Endometrial microvascular endothelial cells (primary cell): ENCODE measurements around the gene EIF4G3. TPM values are rescaled to one million over a fixed set of nuclear protein-coding genes. Genes with fewer than 3 reads are reported as not detected.
"Not testable (repeated sequence)": the region's sequence is repeated elsewhere in the genome, so short reads cannot be mapped to it uniquely, and the experiment has no call there.

Experiments used
- in situ Hi-C: cut with HindIII; loops from 2 replicates; pipeline ENCODE4 v1.10.0; 2017; ENCODE audit warnings: low sequenced_read_pairs, low pct_unique_long_range_greater_than_20kb; ENCODE audit errors: inconsistent ontology term
- total RNA-seq: library from RNA; depleted of rRNA; stranded (reverse); fragments of >200 nt; gene quantifications from one replicate; pipeline ENCODE4 v1.2.3, GENCODE V29; 2015; ENCODE audit errors: inconsistent ontology term

The EIF4G3 gene, protein sequence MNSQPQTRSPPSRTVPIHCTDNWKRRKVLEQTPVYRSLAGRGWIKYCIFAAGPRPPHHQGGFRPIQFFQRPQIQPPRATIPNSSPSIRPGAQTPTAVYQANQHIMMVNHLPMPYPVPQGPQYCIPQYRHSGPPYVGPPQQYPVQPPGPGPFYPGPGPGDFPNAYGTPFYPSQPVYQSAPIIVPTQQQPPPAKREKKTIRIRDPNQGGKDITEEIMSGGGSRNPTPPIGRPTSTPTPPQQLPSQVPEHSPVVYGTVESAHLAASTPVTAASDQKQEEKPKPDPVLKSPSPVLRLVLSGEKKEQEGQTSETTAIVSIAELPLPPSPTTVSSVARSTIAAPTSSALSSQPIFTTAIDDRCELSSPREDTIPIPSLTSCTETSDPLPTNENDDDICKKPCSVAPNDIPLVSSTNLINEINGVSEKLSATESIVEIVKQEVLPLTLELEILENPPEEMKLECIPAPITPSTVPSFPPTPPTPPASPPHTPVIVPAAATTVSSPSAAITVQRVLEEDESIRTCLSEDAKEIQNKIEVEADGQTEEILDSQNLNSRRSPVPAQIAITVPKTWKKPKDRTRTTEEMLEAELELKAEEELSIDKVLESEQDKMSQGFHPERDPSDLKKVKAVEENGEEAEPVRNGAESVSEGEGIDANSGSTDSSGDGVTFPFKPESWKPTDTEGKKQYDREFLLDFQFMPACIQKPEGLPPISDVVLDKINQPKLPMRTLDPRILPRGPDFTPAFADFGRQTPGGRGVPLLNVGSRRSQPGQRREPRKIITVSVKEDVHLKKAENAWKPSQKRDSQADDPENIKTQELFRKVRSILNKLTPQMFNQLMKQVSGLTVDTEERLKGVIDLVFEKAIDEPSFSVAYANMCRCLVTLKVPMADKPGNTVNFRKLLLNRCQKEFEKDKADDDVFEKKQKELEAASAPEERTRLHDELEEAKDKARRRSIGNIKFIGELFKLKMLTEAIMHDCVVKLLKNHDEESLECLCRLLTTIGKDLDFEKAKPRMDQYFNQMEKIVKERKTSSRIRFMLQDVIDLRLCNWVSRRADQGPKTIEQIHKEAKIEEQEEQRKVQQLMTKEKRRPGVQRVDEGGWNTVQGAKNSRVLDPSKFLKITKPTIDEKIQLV (N-terminal part only)
- 31.3 TPM for total RNA-seq

DNA sequence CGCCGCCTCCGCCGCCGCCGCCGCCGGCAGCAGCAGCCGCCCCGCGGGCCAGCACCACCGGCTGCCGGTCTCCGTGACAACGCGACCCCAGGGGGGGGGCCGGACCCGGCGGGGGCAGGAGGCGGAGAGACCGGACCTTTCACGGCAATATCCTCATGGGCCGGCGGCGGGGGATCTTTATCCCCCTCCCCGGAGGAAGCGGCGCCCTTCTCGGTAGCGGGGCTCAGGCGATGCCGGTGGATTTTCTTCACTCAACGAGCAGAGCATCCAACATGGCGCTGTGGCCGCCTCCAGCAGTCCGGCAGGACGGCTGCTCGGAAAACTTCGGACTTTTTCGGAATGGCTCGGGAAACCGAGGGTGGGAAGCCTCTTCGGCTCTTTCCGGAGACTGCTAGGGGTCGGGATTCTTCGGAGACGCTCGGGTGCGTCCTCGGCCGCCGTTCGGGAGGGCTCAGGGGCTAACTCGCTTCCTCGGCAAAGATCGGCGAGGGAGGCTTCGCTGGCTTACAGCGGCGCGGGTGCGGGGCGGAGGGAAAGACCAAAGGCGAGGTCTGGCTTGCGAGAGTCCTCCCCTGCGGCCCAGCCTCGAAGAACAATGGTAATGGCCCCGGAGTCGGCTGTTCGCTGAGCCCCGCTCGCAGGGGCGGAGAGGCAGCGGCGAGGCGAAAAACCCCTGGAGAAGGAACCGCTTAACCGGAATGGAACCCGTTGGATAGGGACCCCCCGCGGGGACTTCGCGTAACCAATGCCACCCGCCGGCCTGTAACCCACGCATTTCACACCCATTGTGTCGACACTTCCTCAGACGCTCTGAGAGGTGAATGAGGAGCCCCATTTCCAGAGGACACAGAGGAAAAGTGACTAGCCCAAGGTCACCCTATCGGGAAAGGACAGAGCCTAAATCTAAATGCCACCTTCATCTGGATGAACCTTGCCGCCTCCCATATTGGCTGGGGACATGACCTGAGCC lies at the start of gene EIF4G3:
EIF4G3 (minus strand) TSS at position 312 of the 970 bp plus-strand sequence. CDS start 174,155 bp downstream, outside the sequence.
- in situ Hi-C loops: no loop called here

DNA sequence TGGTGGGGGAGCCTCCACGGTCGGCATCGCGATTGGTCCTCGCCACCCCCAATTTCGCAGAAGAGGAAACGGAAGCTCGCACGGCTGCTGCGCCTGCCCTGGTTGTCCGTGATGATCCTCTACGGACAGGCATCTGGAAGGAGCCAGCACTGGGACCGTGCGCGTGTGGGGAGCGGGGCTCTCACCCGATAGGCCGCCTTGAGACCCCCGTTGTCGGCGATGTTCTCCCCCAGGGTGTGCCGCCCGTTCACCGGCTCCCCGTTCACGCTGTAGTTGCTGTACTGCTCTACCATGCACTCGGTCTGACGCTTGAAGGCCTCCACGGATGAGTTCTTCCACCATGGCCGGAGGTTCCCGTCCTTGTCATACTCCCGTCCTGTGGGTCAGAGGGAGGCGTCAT lies 48.4 kb upstream of the EIF4G3 start:
- in situ Hi-C loops: no loop called here

DNA sequence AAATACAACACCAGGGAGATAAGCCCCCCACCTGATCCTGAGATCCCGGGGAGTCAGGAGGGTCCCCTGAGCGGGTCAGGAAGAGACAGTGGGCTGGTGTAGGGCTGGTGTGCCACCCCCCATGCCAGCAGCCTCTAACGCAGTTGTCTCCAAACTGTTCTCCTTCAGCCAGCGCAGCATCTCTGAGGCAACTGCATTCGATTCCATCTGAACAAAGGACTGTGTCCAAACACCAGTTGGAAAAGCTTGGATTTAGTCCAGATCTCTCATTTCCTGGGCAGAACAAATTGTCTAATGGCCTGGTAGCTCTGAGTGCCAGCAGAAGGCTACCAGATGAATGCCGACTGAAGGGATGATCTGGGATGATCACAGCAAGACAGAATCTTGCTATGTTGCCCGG lies 44.1 kb upstream of the EIF4G3 start:
- in situ Hi-C loops: no loop called here

DNA sequence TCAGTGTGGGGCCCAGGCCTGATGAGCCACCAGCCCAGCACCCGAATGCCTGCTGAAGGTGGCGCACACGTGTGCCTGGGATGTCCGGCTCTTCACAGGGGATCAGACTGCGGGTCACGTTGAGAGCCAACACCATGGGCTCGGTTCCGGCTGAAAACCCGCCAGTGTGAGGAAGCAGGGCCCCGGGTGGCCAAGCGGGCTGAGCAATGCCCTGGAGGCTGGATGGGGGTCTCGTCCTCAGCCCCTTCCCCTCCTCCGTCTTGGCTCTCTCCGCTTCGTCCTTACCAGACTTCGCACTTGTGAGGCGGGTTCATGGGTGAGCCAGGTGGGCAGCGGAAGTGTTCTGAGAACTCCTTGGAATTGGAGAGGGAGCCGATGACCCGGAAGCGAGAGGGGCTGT lies 43.0 kb upstream of the EIF4G3 start:
- in situ Hi-C loops: no loop called here

DNA sequence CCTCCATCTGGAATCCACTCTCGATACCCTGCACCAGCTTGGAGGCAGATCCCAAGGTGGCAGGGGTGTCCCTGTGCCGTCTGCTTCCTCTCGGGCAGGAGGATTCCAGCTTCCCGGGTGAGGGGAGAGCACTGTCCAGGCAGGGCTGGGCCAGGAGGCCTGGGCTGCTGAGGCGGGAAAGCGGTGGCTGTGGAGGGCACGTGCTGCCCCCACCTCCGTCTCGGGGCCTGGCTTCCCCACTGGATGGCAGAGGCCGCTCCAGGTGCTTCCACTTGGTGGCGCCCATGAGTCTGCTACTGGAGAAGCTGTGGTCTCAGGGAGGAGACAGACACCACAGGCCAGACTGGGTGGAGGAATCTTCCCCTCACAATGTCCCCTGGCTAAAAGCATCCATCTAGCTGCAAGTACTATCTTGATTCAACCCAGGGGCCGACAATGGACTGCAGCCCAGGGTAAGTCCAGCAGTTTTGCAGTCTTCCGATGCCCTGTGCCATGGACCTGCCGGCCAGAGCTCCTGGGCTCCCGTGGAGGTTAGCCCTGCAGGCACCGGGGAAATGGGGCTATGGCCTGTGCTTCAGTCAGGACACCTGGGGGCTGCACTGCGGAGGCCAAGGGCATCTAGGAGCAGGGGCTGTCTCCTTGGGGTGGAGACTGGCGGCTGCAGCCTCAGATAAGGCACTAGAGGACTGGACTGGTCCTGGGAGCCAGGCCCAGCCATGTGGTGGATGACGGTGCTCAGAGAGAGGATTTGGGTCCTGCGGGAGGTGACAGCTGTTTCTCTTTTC lies 41.3 kb upstream of the EIF4G3 start:
- in situ Hi-C loops: no loop called here

DNA sequence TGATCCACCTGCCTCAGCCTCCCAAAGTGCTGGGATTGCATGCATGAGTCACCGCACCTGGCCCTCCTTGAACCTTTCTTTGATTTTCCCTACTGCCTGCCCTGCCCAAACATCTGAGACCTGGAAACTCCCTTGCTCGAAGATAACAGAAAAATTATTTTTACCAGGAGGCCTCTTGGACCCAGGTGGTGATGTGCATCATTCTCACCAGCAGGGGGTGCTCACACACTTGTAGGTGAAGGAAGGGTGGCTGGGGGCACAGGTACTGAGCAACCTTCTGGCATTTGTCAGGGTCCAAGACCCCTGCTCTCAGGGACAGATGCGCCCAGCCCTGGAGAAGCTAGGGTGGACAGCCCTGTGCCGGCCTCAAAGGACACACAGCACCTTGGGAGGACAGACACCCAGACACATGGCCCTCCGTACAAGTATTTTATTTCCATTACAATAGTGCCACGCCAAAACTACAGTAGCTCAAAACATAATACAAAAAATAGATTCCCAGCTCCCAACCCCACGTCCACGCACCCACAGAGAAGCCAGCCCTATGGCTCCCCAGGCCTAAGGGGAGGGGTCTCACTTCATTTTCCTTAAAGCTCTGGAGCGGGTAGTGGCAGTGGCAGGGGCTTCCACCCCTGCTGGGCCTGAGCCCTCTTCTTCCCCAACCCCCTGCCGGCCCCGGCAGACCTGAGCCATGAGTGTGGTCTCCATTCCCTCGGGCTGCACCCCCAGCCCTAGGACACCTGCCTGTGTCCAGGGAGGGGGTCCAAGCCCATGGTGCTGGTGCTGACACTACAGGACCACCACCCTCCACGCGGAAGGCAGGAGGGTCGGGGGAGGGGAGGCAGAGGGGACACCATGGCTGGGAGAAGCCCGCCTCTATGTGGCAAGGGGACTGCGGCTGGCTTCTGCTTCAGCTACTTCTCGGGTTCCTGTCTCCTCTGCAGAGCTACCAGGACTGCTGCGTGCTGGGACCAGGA lies 40.4 kb upstream of the EIF4G3 start:
- in situ Hi-C loops: no loop called here

DNA sequence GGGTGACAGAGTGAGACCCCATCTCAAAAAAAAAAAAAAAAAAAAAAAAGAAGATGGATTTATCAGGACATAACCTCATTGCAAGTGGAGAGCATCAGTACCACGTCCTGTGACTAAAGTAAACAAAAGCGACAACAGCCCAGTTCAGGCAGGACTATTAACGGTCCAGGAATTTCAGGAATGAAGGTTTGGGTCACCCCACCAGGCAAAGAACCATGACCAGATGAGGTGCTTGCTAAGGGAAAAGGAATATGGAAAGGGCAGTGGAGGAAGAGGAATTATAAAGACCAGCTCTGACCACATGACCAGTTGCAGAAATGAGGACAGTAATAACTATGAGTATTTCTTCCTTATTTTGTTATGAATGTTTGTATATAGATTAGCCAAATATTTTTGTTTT lies 35.4 kb upstream of the EIF4G3 start:
- in situ Hi-C loops: no loop called here

DNA sequence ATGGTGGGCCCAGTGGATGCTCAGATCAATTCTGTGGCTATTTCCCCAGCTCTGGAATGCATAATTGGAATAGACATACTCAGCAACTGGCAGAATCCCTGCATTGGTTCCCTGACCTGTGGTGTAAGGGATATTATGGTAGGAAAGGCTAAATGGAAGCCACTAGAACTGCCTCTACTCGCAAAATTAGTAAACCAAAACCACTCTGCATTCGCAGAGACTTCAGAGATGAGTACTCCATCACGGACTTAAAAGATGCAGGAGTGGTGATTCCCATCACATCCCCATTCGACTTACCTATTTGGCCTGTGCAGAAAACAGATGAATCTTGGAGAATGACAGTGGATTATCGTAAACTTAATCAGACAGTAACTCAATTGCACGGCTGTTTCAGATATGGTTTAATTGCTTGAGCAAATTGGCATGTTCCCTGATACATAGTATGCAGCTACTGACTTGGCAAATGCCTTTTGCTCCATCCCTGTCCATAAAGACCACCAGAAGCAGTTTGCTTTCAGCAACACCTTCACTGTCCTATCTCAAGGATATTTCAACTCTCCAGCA lies 31.5 kb upstream of the EIF4G3 start:
- in situ Hi-C loops: not testable (repeated sequence)

DNA sequence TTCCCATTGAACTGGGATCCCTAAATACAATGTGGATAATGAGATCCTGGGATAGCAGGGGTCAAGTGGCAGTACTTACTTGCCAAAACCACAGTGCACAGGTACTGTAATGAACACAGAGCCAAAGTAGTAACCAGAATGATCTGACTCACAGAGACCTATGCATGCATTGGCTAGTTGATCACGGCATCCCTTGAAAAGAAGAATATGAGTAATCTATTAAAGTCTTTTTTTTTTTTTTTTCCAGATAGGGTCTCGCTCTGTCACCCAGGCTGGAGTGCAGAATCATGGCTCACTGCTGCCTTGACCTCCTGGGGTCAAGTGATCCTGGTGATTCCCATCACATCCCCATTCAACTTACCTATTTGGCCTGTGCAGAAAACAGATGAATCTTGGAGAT lies 29.4 kb upstream of the EIF4G3 start:
- in situ Hi-C loops: no loop called here

DNA sequence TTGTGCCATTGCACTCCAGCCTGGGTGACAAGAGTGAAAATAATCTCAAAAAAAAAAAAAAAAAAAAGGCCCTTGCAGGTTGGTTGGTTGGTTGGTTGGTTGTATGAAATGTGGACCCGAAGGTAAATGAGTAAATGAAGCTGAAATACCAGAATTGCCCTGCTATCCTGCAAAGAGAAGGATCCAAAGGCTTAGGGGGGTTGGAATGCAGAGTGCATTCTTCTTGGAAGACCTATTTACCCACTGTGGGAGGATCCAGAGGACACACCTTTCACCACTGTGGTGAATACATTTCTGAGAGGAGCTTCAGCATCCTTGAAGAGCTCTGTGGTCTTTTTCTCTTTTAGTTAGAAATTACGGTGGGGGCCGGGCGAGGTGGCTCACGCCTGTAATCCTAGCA lies 28.7 kb upstream of the EIF4G3 start:
- in situ Hi-C loops: no loop called here

DNA sequence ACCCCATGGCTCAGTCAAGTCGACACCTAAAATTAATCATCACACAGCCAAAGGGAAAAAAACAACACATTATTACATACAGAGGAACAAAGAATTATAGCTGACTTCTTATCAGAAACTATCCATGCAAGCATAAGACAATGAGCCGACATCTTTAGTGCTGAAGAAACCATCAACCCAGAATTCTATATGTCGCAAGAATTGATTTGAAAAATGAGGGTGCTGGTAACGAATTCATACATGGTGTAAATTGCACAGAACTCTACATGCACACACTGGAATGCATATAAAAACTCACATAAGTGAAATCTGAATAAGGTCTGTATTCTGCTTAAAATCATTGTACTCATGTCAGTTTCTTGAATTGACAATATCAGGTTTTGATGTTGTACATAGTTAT lies 25.0 kb upstream of the EIF4G3 start:
- in situ Hi-C loops: no loop called here

DNA sequence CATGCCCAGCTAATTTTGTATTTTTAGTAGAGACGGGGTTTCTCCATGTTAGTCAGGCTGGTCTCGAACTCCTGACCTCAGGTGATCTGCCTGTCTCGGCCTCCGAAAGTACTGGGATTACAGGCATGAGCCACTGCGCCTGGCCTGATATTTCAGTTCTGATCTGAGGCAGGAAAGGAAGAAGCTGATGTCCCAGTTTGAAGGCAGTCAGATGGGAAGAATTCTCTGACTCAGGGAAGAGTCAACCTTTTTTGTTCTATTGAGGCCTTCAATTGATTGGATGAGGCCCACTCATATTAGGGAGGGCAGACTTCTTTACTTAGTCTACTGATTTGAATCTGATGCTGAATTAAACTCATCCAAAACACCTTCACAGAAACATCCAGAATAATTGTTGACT lies 24.5 kb upstream of the EIF4G3 start:
- in situ Hi-C loops: not testable (repeated sequence)

DNA sequence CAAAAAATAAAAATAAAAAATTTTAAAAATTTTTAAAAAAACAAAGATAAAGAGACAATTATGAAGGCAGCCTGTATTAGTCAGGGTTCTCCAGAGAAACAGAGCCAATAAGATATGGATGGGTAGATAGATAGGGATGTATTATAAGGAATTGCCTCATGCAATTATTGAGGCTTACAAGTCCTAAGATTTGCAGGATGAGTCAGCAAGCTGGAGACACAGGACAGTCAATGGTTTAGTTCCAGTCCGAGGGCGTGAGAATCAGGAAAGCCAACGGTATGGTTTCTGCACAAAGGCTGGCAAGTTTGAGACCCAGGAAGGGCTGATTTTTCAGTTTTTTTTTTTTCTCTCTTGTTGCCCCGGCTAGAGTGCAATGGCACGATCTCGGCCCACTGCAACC lies 24.1 kb upstream of the EIF4G3 start:
- in situ Hi-C loops: no loop called here

DNA sequence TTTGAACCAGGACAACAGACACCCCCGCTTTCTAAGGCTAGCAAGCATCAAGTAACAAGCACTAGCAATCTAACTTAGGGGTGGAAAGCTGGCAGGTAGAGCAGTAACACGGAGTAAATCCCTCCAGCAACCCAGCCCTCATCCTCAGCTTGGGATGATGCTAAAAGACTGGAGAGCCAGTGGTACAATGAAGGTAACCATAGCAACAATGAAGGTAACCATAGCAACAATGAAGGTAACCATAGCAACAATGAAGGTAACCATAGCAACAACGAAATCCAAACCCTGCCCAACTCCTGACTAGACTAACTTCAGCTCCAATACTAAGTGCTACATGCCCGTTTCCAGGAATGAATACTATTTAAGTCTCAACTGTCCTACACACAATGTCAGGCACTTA lies 22.2 kb upstream of the EIF4G3 start:
- in situ Hi-C loops: no loop called here

DNA sequence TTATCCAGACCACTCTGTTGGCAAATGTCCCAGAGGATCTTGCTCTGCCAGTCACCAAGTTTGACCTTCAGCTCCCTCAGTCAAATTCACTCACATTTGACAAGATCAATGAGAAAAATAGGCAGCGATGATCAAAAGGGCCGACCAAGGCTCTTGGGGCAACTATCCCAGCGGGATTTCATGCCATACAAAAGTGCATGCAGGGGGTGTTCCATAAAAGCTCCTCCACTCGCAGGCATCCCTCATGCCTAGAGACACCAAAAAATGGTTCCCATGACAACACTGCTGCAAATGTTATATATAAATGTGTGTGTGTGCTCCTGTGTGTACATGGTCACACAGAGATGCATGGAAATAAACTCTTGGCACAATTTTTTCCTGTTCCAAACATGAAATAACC lies 16.2 kb upstream of the EIF4G3 start:
- in situ Hi-C loops: no loop called here

DNA sequence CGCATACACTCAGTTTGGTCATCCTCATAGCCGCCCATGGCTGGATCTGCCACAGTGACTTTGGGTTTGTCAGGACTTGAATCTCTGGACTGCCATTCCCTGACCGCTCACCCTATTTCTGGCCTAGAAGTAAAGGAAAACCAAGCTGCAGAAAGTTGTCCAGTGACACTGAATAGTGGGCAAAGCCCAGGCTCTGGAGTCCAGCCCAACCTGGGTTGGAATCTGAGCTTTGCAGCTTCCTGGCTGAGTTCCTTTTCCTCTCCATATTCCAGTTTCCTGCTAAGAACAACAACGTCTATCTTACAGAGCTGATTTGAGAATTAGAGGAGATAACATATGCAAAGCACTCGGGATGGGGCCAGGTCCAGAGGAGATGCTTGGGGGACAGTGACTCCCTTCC lies 15.6 kb upstream of the EIF4G3 start:
- in situ Hi-C loops: no loop called here
